Measurements from ENCODE around the gene TOB1.

Gene TOB1

GRCh38 chr17:50844117-50844700, 21.9 kb downstream of the TOB1 start:
- DNase-seq: no peak

- DNase-seq: no peak
Observed at GRCh38 chr17:50843150-50843905, 22.8 kb downstream of the TOB1 start.

DNA sequence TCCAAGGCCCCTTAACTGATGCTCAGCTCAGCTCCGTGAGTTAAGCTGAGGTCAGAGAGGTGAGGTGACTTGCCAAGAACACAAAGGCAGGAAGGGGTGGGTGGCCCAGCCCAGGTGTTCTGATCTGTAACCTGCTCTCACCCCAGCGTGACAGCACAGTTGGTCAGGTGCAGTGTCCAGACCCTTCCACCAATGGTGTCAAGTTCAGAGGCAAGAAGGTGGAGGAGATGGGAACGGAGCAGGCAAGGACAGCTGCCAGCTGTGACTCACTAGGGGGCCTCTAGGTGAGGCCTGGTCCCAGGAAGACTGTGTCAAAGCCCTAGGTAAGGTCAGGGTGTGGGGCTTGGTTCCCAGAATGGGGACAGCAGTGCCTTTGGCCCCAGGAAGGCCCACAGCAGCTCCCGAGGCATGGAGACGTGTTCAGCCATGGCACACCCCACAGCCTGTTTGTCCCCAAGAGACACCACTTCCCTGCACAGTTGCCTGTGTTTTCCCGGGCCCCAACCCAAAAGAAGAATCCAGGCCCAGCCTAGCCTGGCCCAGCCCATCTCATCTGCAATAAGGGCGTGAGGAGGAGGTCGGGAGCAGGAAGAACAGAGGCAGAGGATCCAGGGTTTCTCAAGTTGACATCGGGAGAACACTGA, 23.5 kb downstream of the TOB1 start:
- no peak for DNase-seq

GRCh38 chr17:50841949-50842354, 24.2 kb downstream of the TOB1 start:
- DNase-seq: peak; percentile 5

- no peak for DNase-seq
Observed at GRCh38 chr17:50841277-50841948, 24.7 kb downstream of the TOB1 start.

DNA sequence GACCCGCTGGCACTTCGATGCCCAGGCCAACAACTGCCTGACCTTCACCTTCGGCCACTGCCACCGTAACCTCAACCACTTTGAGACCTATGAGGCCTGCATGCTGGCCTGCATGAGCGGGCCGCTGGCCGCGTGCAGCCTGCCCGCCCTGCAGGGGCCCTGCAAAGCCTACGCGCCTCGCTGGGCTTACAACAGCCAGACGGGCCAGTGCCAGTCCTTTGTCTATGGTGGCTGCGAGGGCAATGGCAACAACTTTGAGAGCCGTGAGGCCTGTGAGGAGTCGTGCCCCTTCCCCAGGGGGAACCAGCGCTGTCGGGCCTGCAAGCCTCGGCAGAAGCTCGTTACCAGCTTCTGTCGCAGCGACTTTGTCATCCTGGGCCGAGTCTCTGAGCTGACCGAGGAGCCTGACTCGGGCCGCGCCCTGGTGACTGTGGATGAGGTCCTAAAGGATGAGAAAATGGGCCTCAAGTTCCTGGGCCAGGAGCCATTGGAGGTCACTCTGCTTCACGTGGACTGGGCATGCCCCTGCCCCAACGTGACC, 25.8 kb downstream of the TOB1 start:
- no peak for DNase-seq

- no peak for DNase-seq
Observed at GRCh38 chr17:50839591-50840310, 26.4 kb downstream of the TOB1 start.

- DNase-seq: no peak
Observed at GRCh38 chr17:50837980-50838954, 27.9 kb downstream of the TOB1 start.

- DNase-seq: no peak
Observed at GRCh38 chr17:50837286-50837979, 28.7 kb downstream of the TOB1 start.

DNA sequence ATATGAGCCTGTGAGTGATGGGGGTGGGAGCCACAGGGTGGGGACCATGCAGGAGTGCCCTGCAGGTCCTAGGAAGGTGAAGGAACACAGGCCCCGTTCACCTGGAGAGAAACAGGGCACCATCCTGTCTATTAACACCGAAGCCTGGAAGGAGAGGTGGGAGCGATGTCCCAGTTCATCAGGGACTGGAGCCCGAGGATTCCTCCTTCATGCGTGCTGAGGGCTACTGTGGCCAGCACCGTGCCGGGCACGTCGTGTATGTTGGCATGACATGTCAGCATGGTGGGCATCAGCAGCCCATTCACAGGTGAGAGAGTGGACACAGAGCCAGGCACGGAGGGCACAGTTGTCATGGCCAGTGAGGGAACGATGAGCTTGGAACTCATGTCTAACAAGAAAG, 29.3 kb downstream of the TOB1 start:
- no peak for DNase-seq

- DNase-seq: no peak
Observed at GRCh38 chr17:50835301-50836234, 30.6 kb downstream of the TOB1 start, which contains the start of gene WFIKKN2. TSS of gene WFIKKN2 (plus strand) at chr17:50835586. CDS start at chr17:50835938, 352 bp downstream.

GRCh38 chr17:50834429-50835300, 31.5 kb downstream of the TOB1 start:
- DNase-seq: no peak

DNA sequence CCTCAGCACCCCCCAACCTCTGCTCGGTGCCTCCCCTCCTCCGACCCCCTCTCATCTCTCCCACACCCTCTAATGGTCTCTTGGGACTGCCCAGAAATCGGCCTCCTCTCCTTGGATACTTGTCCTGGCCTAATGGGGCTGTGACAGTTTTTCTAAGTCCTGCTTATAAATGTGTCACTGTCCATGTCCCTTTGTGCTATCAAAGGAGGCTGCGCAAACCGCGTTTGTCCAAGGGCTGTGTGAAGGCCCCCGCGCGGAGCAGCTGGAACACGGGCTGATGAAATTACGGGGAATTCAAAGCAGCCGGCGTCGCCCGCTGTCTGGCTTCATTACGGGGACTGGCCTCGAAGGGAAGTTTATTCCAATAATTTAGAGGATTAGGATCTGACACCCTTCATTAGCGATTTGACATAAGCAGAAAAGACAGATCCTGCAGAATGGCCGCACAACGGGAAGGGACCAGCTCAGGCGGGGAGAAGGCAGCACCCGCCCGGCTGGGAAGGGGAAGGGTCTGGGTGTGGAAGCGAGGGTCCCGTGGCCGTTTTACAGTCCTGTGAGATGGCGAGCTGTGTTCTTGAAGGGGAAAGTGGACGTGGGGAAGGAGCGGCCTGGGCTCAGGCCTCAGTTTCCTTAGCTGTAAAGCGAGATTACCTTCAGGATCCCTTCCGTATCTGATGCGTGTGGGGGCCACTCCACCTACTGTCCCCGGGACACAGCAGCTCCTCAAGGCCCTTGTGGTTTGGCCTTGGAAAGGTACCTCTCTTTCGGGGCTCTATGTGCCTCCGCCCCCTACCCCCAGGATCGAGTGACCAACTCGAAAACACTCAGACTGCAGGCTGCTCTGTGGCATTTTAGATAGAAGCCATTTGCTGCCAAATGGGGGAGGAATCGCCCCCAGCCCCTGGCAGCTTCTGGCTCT, 32.4 kb downstream of the TOB1 start:
- DNase-seq: no peak

GRCh38 chr17:50832864-50833381, 33.2 kb downstream of the TOB1 start:
- no peak for DNase-seq

GRCh38 chr17:50832267-50832863, 33.8 kb downstream of the TOB1 start:
- DNase-seq: no peak

GRCh38 chr17:50831471-50831928, 34.7 kb downstream of the TOB1 start:
- DNase-seq: no peak

DNA sequence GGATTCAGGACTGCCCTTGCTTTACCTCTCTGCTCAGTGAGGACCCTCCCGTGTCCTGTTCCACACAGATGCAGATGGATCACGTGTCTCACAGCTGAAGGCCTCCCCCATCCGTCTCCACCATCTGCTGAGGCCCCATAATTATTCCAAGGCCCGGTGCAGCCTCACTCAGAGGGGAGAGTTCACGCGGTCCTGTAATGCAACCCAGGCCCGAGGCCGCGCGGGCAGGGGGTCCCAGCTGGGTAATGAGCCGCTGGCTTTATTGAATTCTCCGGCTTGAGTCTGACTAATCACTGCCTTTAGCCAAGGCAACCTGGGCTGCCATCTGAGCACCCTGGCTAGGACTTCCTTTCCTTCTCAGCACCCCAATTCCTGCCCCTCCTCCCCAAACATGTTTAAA, 35.2 kb downstream of the TOB1 start:
- DNase-seq: no peak
